Activated CD8-positive, alpha-beta T cell treated with anti-CD3 and anti-CD28 coated beads for 36 hours (primary cell): ENCODE results near the gene RASL10A. TPM values are rescaled to one million over a fixed set of nuclear protein-coding genes. Genes with fewer than 3 reads are reported as not detected.

Experiments
- ATAC-seq: fragments of 200-7000 bp; cut with Tn5 transposase; one replicate; pipeline ENCODE4 v1.10.0; 2021; ENCODE audit warnings: mild to moderate bottlenecking, moderate library complexity
- CTCF ChIA-PET: fragments of 350-600 bp; sonication (Branson Sonifier 250); formaldehyde crosslinking; loops from one replicate; lab custom pipeline; 2021; ENCODE audit warnings: antibody characterized with exemption; lab: Charles Lee
- POLR2A ChIA-PET: fragments of 350-600 bp; sonication (Branson Sonifier 250); formaldehyde crosslinking; loops from one replicate; lab custom pipeline; 2021; ENCODE audit warnings: antibody characterized with exemption; lab: Charles Lee
- DNase-seq: peaks from one replicate; pipeline ENCODE4 v3.0.0-alpha.2; 2020
- H3K27ac Mint-ChIP-seq: one replicate; pipeline ENCODE4 v1.8.0; 2021; ENCODE audit warnings: mild to moderate bottlenecking, mixed read lengths
- H3K27me3 Mint-ChIP-seq: one replicate; pipeline ENCODE4 v1.8.0; 2021; ENCODE audit warnings: mixed read lengths
- H3K36me3 Mint-ChIP-seq: one replicate; pipeline ENCODE4 v1.8.0; 2021; ENCODE audit warnings: low read depth, mixed read lengths
- H3K4me1 Mint-ChIP-seq: one replicate; pipeline ENCODE4 v1.8.0; 2021; ENCODE audit warnings: low read depth, mixed read lengths
- H3K4me3 Mint-ChIP-seq: one replicate; pipeline ENCODE4 v1.8.0; 2021; ENCODE audit warnings: mild to moderate bottlenecking, moderate library complexity, mixed read lengths
- H3K9me3 Mint-ChIP-seq: one replicate; pipeline ENCODE4 v1.8.0; 2021; ENCODE audit warnings: mixed read lengths
- CTCF ChIP-seq: fragments of 200-600 bp; IDR thresholded peaks from one replicate; pipeline ENCODE4 v1.8.0; 2022; ENCODE audit warnings: antibody characterized with exemption, mild to moderate bottlenecking
- intact Hi-C: fragments of 100-400 bp; cut with micrococcal nuclease; formaldehyde crosslinking; loops from one replicate; pipeline ENCODE4 v1.10.0; 2022
- total RNA-seq, 2 experiments: library from RNA; stranded (reverse); gene quantifications; one replicate each; pipeline ENCODE4 v1.2.3, GENCODE V29; 2021

RASL10A gene
- total RNA-seq, 2 experiments from 2014 or later = 0.56 TPM; not detected in 1

- POLR2A ChIA-PET = interaction anchor here (0.6 to 2.2 kb wide), 5 partner anchors 9 to 36 kb away, joined by 3 to 7 read pairs (median 3); no protein-coding TSS in a partner anchor
- H3K4me3 Mint-ChIP-seq = peak within 1 kb of the TSS; percentile 65
- TF ChIP-seq CTCF = peak; percentile 60
- H3K4me1 Mint-ChIP-seq = peaks cover 29% of the 10 kb centered on the region
- ATAC-seq (peak; percentile 63), DNase-seq (peak; percentile 64)
- H3K27ac Mint-ChIP-seq = no peak within 1 kb of the TSS
- CTCF ChIA-PET = interaction anchor here (0.6 to 1.6 kb wide), 6 partner anchors 11 to 27 kb away, joined by 3 to 6 read pairs (median 4); no protein-coding TSS in a partner anchor
- peaks cover 25% of the 10 kb centered on the region for H3K27me3 Mint-ChIP-seq
- no peaks in the 10 kb centered on the region for H3K9me3 Mint-ChIP-seq
- intact Hi-C loops = no loop called here
- H3K36me3 Mint-ChIP-seq = no peaks in the 10 kb centered on the region
Measured at GRCh38 chr22:29306175-29306834, 9.2 kb downstream of the RASL10A start, which contains the start of gene GAS2L1. TSS of gene GAS2L1 (plus strand) at chr22:29306650. CDS start at chr22:29308106, 1,456 bp downstream.

- no peak for ATAC-seq
Measured at GRCh38 chr22:29305836-29306174, 9.7 kb downstream of the RASL10A start.

GRCh38 chr22:29302681-29303465 lies 12.6 kb downstream of the RASL10A start:
- H3K4me1 Mint-ChIP-seq = peaks cover 15% of the 10 kb centered on the region
- peaks cover 23% of the 10 kb centered on the region for H3K36me3 Mint-ChIP-seq
- no peak overlapping the region for H3K4me3 Mint-ChIP-seq
- CTCF ChIA-PET = interaction anchor here (1.2 to 4.7 kb wide), 3 partner anchors 11 to 30 kb away, joined by 3 to 25 read pairs (median 4); no protein-coding TSS in a partner anchor
- no peak for TF ChIP-seq CTCF
- intact Hi-C loops = no loop called here
- DNase-seq (no peak), ATAC-seq (no peak)
- no peak overlapping the region for H3K27ac Mint-ChIP-seq
- POLR2A ChIA-PET = interaction anchor here (0.7 to 6.1 kb wide), 9 partner anchors 8 to 225 kb away, joined by 3 to 29 read pairs (median 4); partner anchors contain the start of genes EWSR1 and RHBDD3
- H3K27me3 Mint-ChIP-seq = peaks cover 23% of the 10 kb centered on the region
- no peaks in the 10 kb centered on the region for H3K9me3 Mint-ChIP-seq

More at GRCh38 chr22:29305836-29306174, 9.7 kb downstream of the RASL10A start:
- intact Hi-C loops = no loop called here
- Mint-ChIP-seq H3K27me3 (peaks cover 23% of the 10 kb centered on the region), H3K27ac (no peak overlapping the region), H3K4me1 (peaks cover 24% of the 10 kb centered on the region), H3K9me3 (no peaks in the 10 kb centered on the region), H3K4me3 (peak overlapping the region; percentile 65), H3K36me3 (peaks cover 4% of the 10 kb centered on the region)
- TF ChIP-seq CTCF = no peak
- DNase-seq = no peak
- CTCF ChIA-PET = interaction anchor here (0.6 to 1.6 kb wide), 4 partner anchors 16 to 27 kb away, joined by 3 to 5 read pairs (median 4); no protein-coding TSS in a partner anchor
- POLR2A ChIA-PET = interaction anchor here (0.6 to 2.5 kb wide), 3 partner anchors 12 to 33 kb away, joined by 3 to 9 read pairs (median 7); no protein-coding TSS in a partner anchor

- H3K4me3 Mint-ChIP-seq = no peak overlapping the region
- ChIA-PET CTCF (interaction anchor here (1.2 to 4.7 kb wide), 2 partner anchors 11 to 29 kb away, joined by 3 to 25 read pairs; no protein-coding TSS in a partner anchor), POLR2A (interaction anchor here (0.9 to 6.1 kb wide), 6 partner anchors 9 to 33 kb away, joined by 3 to 29 read pairs (median 4); partner anchors contain the start of genes EWSR1 and RHBDD3)
- TF ChIP-seq CTCF = no peak
- no peaks in the 10 kb centered on the region for H3K9me3 Mint-ChIP-seq
- ATAC-seq = no peak
- H3K4me1 Mint-ChIP-seq = peaks cover 13% of the 10 kb centered on the region
- intact Hi-C loops = no loop called here
- H3K36me3 Mint-ChIP-seq = peaks cover 28% of the 10 kb centered on the region
- DNase-seq = no peak
- peaks cover 19% of the 10 kb centered on the region for H3K27me3 Mint-ChIP-seq
- no peak overlapping the region for H3K27ac Mint-ChIP-seq
Measured at GRCh38 chr22:29302402-29302680, 13.2 kb downstream of the RASL10A start.
